ENCODE results near the gene SLC12A8. TPM values are rescaled to one million over a fixed set of nuclear protein-coding genes. Genes with fewer than 3 reads are reported as not detected.

The SLC12A8 gene
- total RNA-seq, 2 experiments from 2014 or later, result 0.47 to 0.79 TPM

- H3K4me3 Mint-ChIP-seq, result peak within 1 kb of the TSS; percentile 97
- peaks cover 9% of the 10 kb centered on the region for H3K27me3 Mint-ChIP-seq
- ATAC-seq (ENCODE audit: low read depth), result peak; percentile 76
- H3K27ac Mint-ChIP-seq, result peak within 1 kb of the TSS; percentile 96
- POLR2A ChIA-PET, result interaction anchor here (0.8 to 0.9 kb wide), 2 partner anchors 13 kb away, joined by 3 to 5 read pairs; no protein-coding TSS in a partner anchor
- peaks cover 43% of the 10 kb centered on the region for H3K4me1 Mint-ChIP-seq
- H3K36me3 Mint-ChIP-seq, result peaks cover 6% of the 10 kb centered on the region
- peak; percentile 85 for DNase-seq
- no peaks in the 10 kb centered on the region for H3K9me3 Mint-ChIP-seq
Measured at GRCh38 chr3:125055913-125056745, 156.4 kb downstream of the SLC12A8 start, which contains the start of gene HEG1. Gene HEG1 (minus strand): TSS chr3:125055997. CDS start chr3:125055890, 107 bp downstream.

- peak; percentile 20 for ATAC-seq (ENCODE audit: low read depth)
- peak; percentile 62 for DNase-seq
Measured at GRCh38 chr3:125055331-125055912, 157.1 kb downstream of the SLC12A8 start.

GRCh38 chr3:125054449-125055329 is 157.9 kb downstream of the SLC12A8 start:
- H3K27me3 Mint-ChIP-seq, result no peaks in the 10 kb centered on the region
- peak overlapping the region; percentile 96 for H3K27ac Mint-ChIP-seq
- POLR2A ChIA-PET, result interaction anchor here (0.6 to 4.0 kb wide), 6 partner anchors 14 to 113 kb away, joined by 3 to 31 read pairs (median 4); no protein-coding TSS in a partner anchor
- H3K36me3 Mint-ChIP-seq, result peaks cover 16% of the 10 kb centered on the region
- peaks cover 48% of the 10 kb centered on the region for H3K4me1 Mint-ChIP-seq
- ATAC-seq (ENCODE audit: low read depth) (no peak), DNase-seq (no peak)
- peak overlapping the region; percentile 97 for H3K4me3 Mint-ChIP-seq
- H3K9me3 Mint-ChIP-seq, result no peaks in the 10 kb centered on the region

More at GRCh38 chr3:125055331-125055912, 157.1 kb downstream of the SLC12A8 start:
- H3K9me3 Mint-ChIP-seq, result no peaks in the 10 kb centered on the region
- peaks cover 13% of the 10 kb centered on the region for H3K36me3 Mint-ChIP-seq
- H3K27ac Mint-ChIP-seq, result peak overlapping the region; percentile 96
- peak overlapping the region; percentile 97 for H3K4me3 Mint-ChIP-seq
- peaks cover 49% of the 10 kb centered on the region for H3K4me1 Mint-ChIP-seq
- H3K27me3 Mint-ChIP-seq, result peaks cover 2% of the 10 kb centered on the region
- POLR2A ChIA-PET, result interaction anchor here (0.6 to 0.9 kb wide), 2 partner anchors 14 to 112 kb away, joined by 3 to 5 read pairs; no protein-coding TSS in a partner anchor

GRCh38 chr3:125054062-125054448 is 158.5 kb downstream of the SLC12A8 start:
- Mint-ChIP-seq H3K27ac (peak overlapping the region; percentile 96), H3K27me3 (no peaks in the 10 kb centered on the region), H3K4me3 (peak overlapping the region; percentile 97), H3K36me3 (peaks cover 22% of the 10 kb centered on the region), H3K4me1 (peaks cover 52% of the 10 kb centered on the region), H3K9me3 (no peaks in the 10 kb centered on the region)
- no peak for ATAC-seq (ENCODE audit: low read depth)
- no peak for DNase-seq
- POLR2A ChIA-PET, result interaction anchor here (0.8 to 4.0 kb wide), 4 partner anchors 68 to 87 kb away, joined by 3 to 31 read pairs (median 7); no protein-coding TSS in a partner anchor

GRCh38 chr3:125053304-125053699 is 159.2 kb downstream of the SLC12A8 start:
- Mint-ChIP-seq H3K4me1 (peaks cover 55% of the 10 kb centered on the region), H3K4me3 (peak overlapping the region; percentile 97), H3K9me3 (no peaks in the 10 kb centered on the region), H3K27ac (peak overlapping the region; percentile 96), H3K27me3 (no peaks in the 10 kb centered on the region), H3K36me3 (peaks cover 27% of the 10 kb centered on the region)
- no peak for DNase-seq
- POLR2A ChIA-PET, result interaction anchor here (0.5 to 4.0 kb wide), 6 partner anchors 20 to 88 kb away, joined by 3 to 31 read pairs (median 4); no protein-coding TSS in a partner anchor
- no peak for ATAC-seq (ENCODE audit: low read depth)

- POLR2A ChIA-PET, result interaction anchor here (0.5 to 4.0 kb wide), 12 partner anchors 20 to 329 kb away, joined by 3 to 31 read pairs (median 4); no protein-coding TSS in a partner anchor
- Mint-ChIP-seq H3K27me3 (no peaks in the 10 kb centered on the region), H3K4me1 (peaks cover 55% of the 10 kb centered on the region), H3K9me3 (no peaks in the 10 kb centered on the region), H3K4me3 (peak overlapping the region; percentile 97), H3K36me3 (peaks cover 31% of the 10 kb centered on the region), H3K27ac (peak overlapping the region; percentile 96)
- DNase-seq (no peak), ATAC-seq (ENCODE audit: low read depth) (no peak)
Measured at GRCh38 chr3:125052624-125053303, 159.8 kb downstream of the SLC12A8 start.

- peaks cover 54% of the 10 kb centered on the region for H3K4me1 Mint-ChIP-seq
- DNase-seq, result peak; percentile 73
- H3K27ac Mint-ChIP-seq, result peak overlapping the region; percentile 96
- peak; percentile 63 for ATAC-seq (ENCODE audit: low read depth)
- POLR2A ChIA-PET, result interaction anchor here (0.6 to 4.0 kb wide), 13 partner anchors 19 to 330 kb away, joined by 3 to 31 read pairs (median 4); no protein-coding TSS in a partner anchor
- H3K36me3 Mint-ChIP-seq, result peaks cover 33% of the 10 kb centered on the region
- peak overlapping the region; percentile 97 for H3K4me3 Mint-ChIP-seq
- no peaks in the 10 kb centered on the region for H3K27me3 Mint-ChIP-seq
- H3K9me3 Mint-ChIP-seq, result no peaks in the 10 kb centered on the region
Measured at GRCh38 chr3:125051715-125052581, 160.6 kb downstream of the SLC12A8 start.

GRCh38 chr3:125051205-125051604 is 161.3 kb downstream of the SLC12A8 start:
- POLR2A ChIA-PET, result interaction anchor here (1.7 to 4.0 kb wide), 3 partner anchors 68 to 90 kb away, joined by 9 to 31 read pairs (median 11); no protein-coding TSS in a partner anchor
- H3K9me3 Mint-ChIP-seq, result no peaks in the 10 kb centered on the region
- peak overlapping the region; percentile 96 for H3K27ac Mint-ChIP-seq
- no peaks in the 10 kb centered on the region for H3K27me3 Mint-ChIP-seq
- H3K36me3 Mint-ChIP-seq, result peaks cover 35% of the 10 kb centered on the region
- DNase-seq, result no peak
- peaks cover 52% of the 10 kb centered on the region for H3K4me1 Mint-ChIP-seq
- ATAC-seq (ENCODE audit: low read depth), result no peak
- H3K4me3 Mint-ChIP-seq, result peak overlapping the region; percentile 97

- peak overlapping the region; percentile 39 for H3K4me3 Mint-ChIP-seq
- DNase-seq (no peak), ATAC-seq (ENCODE audit: low read depth) (no peak)
- peaks cover 52% of the 10 kb centered on the region for H3K4me1 Mint-ChIP-seq
- no peaks in the 10 kb centered on the region for H3K9me3 Mint-ChIP-seq
- POLR2A ChIA-PET, result interaction anchor here (0.7 to 4.0 kb wide), 2 partner anchors 91 to 191 kb away, joined by 6 to 31 read pairs; no protein-coding TSS in a partner anchor
- peaks cover 35% of the 10 kb centered on the region for H3K36me3 Mint-ChIP-seq
- H3K27me3 Mint-ChIP-seq, result no peaks in the 10 kb centered on the region
- H3K27ac Mint-ChIP-seq, result peak overlapping the region; percentile 38
Measured at GRCh38 chr3:125050488-125051090, 162.0 kb downstream of the SLC12A8 start.

GRCh38 chr3:125048282-125048681 is 164.3 kb downstream of the SLC12A8 start:
- H3K4me3 Mint-ChIP-seq, result no peak overlapping the region
- peaks cover 37% of the 10 kb centered on the region for H3K4me1 Mint-ChIP-seq
- POLR2A ChIA-PET, result no interaction called here
- ATAC-seq (ENCODE audit: low read depth) (no peak), DNase-seq (no peak)
- no peak overlapping the region for H3K27ac Mint-ChIP-seq
- peaks cover 34% of the 10 kb centered on the region for H3K36me3 Mint-ChIP-seq
- no peaks in the 10 kb centered on the region for H3K27me3 Mint-ChIP-seq
- H3K9me3 Mint-ChIP-seq, result no peaks in the 10 kb centered on the region

GRCh38 chr3:125045965-125046364 is 166.6 kb downstream of the SLC12A8 start:
- DNase-seq (no peak), ATAC-seq (ENCODE audit: low read depth) (no peak)
- no peak overlapping the region for H3K4me3 Mint-ChIP-seq
- H3K36me3 Mint-ChIP-seq, result peaks cover 43% of the 10 kb centered on the region
- POLR2A ChIA-PET, result interaction anchor here (1.1 kb wide), 1 partner anchor 13 kb away, joined by 4 read pairs; no protein-coding TSS in a partner anchor
- no peaks in the 10 kb centered on the region for H3K9me3 Mint-ChIP-seq
- peaks cover 20% of the 10 kb centered on the region for H3K4me1 Mint-ChIP-seq
- no peaks in the 10 kb centered on the region for H3K27me3 Mint-ChIP-seq
- H3K27ac Mint-ChIP-seq, result no peak overlapping the region

All from activated naive CD8-positive, alpha-beta T cell treated with anti-CD3 and anti-CD28 coated beads, Interleukin-2, amount 10 ng/mL, durations not matched to agents 7 days and 5 days (primary cell).